Measurements from ENCODE around the gene NR1H2.
A peak's percentile ranks its signal among the peaks of the same experiment; 100 is the strongest.

The NR1H2 gene

GRCh38 chr19:50422397-50423278 is 46.4 kb downstream of the NR1H2 start:
- no peak for DNase-seq (ENCODE audit: low read depth in 3 of 3, low spot score in 1 of 3)

GRCh38 chr19:50423279-50424113 is 47.2 kb downstream of the NR1H2 start:
- no peak for DNase-seq (ENCODE audit: low read depth in 3 of 3, low spot score in 1 of 3)

- no peak for DNase-seq (ENCODE audit: low read depth in 3 of 3, low spot score in 1 of 3)
Observed at GRCh38 chr19:50425581-50425980, 49.3 kb downstream of the NR1H2 start.

GRCh38 chr19:50427318-50427925 is 51.2 kb downstream of the NR1H2 start:
- DNase-seq (ENCODE audit: low read depth in 3 of 3, low spot score in 1 of 3): no peak

GRCh38 chr19:50427997-50428425 is 51.8 kb downstream of the NR1H2 start:
- DNase-seq (ENCODE audit: low read depth in 3 of 3, low spot score in 1 of 3): peak in 1 of 3 donors; percentile 25

GRCh38 chr19:50428772-50429463 is 52.7 kb downstream of the NR1H2 start:
- no peak for DNase-seq (ENCODE audit: low read depth in 3 of 3, low spot score in 1 of 3)

GRCh38 chr19:50430888-50431342 is 54.7 kb downstream of the NR1H2 start:
- DNase-seq (ENCODE audit: low read depth in 3 of 3, low spot score in 1 of 3): no peak

- peak; percentile 68 to 91 (median 81) for DNase-seq (ENCODE audit: low read depth in 3 of 3, low spot score in 1 of 3)
Observed at GRCh38 chr19:50431343-50432220, 55.3 kb downstream of the NR1H2 start.

- DNase-seq (ENCODE audit: low read depth in 3 of 3, low spot score in 1 of 3): no peak
Observed at GRCh38 chr19:50432221-50433028, 56.2 kb downstream of the NR1H2 start, which contains the start of gene MYBPC2. Gene MYBPC2, plus strand, starts transcription at chr19:50432892. Its CDS starts 62 bp downstream, at chr19:50432954.

Data from stimulated activated CD4-positive, alpha-beta T cell treated with anti-CD3 and anti-CD28 coated beads, TNF-alpha, amount 100 ng/mL, for 1 hour (primary cell).